DND-41 (cell line): ENCODE measurements around the gene TFF2.

Source experiments
- EZH2 ChIP-seq: IDR thresholded peaks from 3 replicates; pipeline ENCODE4 v1.6.1; 2012; ENCODE audit warnings: borderline replicate concordance, low read depth, mild to moderate bottlenecking, moderate library complexity, low read length, inconsistent platforms; ENCODE audit not compliant: severe bottlenecking
- TF ChIP-seq, protein P1 (sequence below): IDR thresholded peaks from 2 replicates; pipeline ENCODE4 v1.5.1; 2012; ENCODE audit warnings: borderline replicate concordance, low read length, moderate library complexity, mild to moderate bottlenecking; ENCODE audit not compliant: poor library complexity, severe bottlenecking; ENCODE audit errors: extremely low read depth

DNA sequence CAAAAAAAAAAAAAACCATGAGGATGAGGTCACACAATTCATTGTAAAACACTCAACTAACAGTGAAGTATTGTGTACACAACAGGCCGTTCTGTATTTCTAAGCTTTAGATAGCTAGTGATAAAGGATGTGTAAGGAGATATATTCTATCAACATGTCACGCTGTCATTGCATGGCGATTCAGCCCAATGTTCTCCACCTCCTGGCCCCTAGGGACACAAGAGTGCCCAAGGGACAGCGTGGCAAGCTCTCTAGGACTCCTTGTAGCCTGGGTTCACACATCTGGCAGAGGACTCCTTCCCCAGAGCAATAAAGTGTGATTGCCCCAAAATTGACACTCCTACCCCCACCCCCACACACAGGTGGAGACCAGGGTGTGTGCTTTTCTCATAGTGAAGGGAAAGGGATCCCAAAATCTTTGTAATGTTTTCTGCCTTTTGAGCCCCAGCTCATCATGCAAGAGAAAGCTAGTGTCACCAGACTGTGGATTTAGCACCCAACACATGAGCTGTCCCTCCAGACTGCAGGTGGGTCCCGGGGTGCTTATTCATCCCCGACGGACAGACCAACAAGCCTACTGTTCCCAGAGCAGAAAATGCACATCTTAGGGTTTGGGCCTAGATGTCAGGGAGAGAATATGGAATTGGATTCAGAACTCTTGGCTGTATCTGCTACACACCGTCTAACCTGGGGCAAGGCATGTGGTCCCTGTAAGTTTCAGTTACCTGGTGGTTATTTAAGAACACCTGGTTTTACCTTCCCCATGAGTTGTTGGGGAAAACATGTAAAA lies 33.6 kb upstream of the TFF2 start:
- TF ChIP-seq, protein P1, sequence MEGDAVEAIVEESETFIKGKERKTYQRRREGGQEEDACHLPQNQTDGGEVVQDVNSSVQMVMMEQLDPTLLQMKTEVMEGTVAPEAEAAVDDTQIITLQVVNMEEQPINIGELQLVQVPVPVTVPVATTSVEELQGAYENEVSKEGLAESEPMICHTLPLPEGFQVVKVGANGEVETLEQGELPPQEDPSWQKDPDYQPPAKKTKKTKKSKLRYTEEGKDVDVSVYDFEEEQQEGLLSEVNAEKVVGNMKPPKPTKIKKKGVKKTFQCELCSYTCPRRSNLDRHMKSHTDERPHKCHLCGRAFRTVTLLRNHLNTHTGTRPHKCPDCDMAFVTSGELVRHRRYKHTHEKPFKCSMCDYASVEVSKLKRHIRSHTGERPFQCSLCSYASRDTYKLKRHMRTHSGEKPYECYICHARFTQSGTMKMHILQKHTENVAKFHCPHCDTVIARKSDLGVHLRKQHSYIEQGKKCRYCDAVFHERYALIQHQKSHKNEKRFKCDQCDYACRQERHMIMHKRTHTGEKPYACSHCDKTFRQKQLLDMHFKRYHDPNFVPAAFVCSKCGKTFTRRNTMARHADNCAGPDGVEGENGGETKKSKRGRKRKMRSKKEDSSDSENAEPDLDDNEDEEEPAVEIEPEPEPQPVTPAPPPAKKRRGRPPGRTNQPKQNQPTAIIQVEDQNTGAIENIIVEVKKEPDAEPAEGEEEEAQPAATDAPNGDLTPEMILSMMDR = peak; percentile 11
- TF ChIP-seq EZH2 = no peak
